ENCODE data around the gene KIF26A. TPM values are rescaled to one million over a fixed set of nuclear protein-coding genes. Genes with fewer than 3 reads are reported as not detected.
A peak's percentile ranks its signal among the peaks of the same experiment; 100 is the strongest.

Gene KIF26A
- total and polyA plus RNA-seq, 10 donors = 0.72 to 21.9 (median 9.2) TPM

GRCh38 chr14:104141621-104142091 is 3.3 kb downstream of the KIF26A start:
- peaks cover 0 to 68% (median 36%) of the 10 kb centered on the region in 7 donors for H3K27me3 ChIP-seq (replicated peaks in 1 of 7)
- no peaks in the 10 kb centered on the region for H3K36me3 ChIP-seq
- peak; percentile 62 for DNase-seq
- WGBS, 5 donors = 80 to 93% (median 89%) methylated on average over 12 to 15 of the region's 15 CpGs
- no peak overlapping the region for H3K27ac ChIP-seq
- intact Hi-C loops (cut with DNase I; ENCODE audit: low total_unique reads) = no loop called here
- H3K4me1 ChIP-seq = peaks cover 15 to 66% (median 38%) of the 10 kb centered on the region in 6 donors
- H3K4me3 ChIP-seq = no peak overlapping the region
- no peaks in the 10 kb centered on the region for H3K9me3 ChIP-seq
- TF ChIP-seq POLR2A (IDR thresholded peaks at IDR 0.05) = no peak
- TF ChIP-seq POLR2AphosphoS5 (IDR thresholded peaks at IDR 0.05) = no peak
- no peak for TF ChIP-seq CTCF (IDR thresholded peaks at IDR 0.05 in 8 of 11, conservative IDR thresholded peaks at IDR 0.05 in 3 of 11)

GRCh38 chr14:104142136-104142945 is 4.0 kb downstream of the KIF26A start:
- H3K4me1 ChIP-seq = peaks cover 8 to 66% (median 34%) of the 10 kb centered on the region in 6 donors
- intact Hi-C loops (cut with DNase I; ENCODE audit: low total_unique reads) = no loop called here
- H3K9me3 ChIP-seq = no peaks in the 10 kb centered on the region
- TF ChIP-seq POLR2A (IDR thresholded peaks at IDR 0.05) (no peak), POLR2AphosphoS5 (IDR thresholded peaks at IDR 0.05) (no peak), CTCF (IDR thresholded peaks at IDR 0.05 in 8 of 11, conservative IDR thresholded peaks at IDR 0.05 in 3 of 11) (no peak)
- WGBS, 5 donors = 66 to 87% (median 76%) methylated on average over 8 to 11 of the region's 11 CpGs
- H3K4me3 ChIP-seq = no peak overlapping the region
- H3K36me3 ChIP-seq = no peaks in the 10 kb centered on the region
- peak; percentile 61 for DNase-seq
- H3K27ac ChIP-seq = no peak overlapping the region
- H3K27me3 ChIP-seq (replicated peaks in 1 of 7) = peaks cover 0 to 64% (median 29%) of the 10 kb centered on the region in 7 donors

- Histone ChIP-seq H3K36me3 (no peaks in the 10 kb centered on the region), H3K9me3 (no peaks in the 10 kb centered on the region), H3K27ac (no peak overlapping the region), H3K4me1 (peaks cover 2 to 66% (median 32%) of the 10 kb centered on the region in 6 donors), H3K27me3 (replicated peaks in 1 of 7) (peaks cover 0 to 59% (median 23%) of the 10 kb centered on the region in 7 donors), H3K4me3 (no peak overlapping the region)
- TF ChIP-seq POLR2A (IDR thresholded peaks at IDR 0.05) = no peak
- no peak for TF ChIP-seq POLR2AphosphoS5 (IDR thresholded peaks at IDR 0.05)
- no peak for TF ChIP-seq CTCF (IDR thresholded peaks at IDR 0.05 in 8 of 11, conservative IDR thresholded peaks at IDR 0.05 in 3 of 11)
- intact Hi-C loops (cut with DNase I; ENCODE audit: low total_unique reads) = no loop called here
- peak; percentile 71 for DNase-seq
- WGBS, 5 donors = 83 to 90% (median 87%) methylated on average over 16 of the region's 16 CpGs
Measured at GRCh38 chr14:104142946-104143470, 4.6 kb downstream of the KIF26A start.
